ENCODE data around the gene NR6A1. TPM values are rescaled to one million over a fixed set of nuclear protein-coding genes. Genes with fewer than 3 reads are reported as not detected.

The NR6A1 gene
- total RNA-seq, 1 donor from 2014 or later: 4.0 TPM

GRCh38 chr9:124478354-124478753, 292.8 kb downstream of the NR6A1 start:
- ATAC-seq: no peak
- no peak overlapping the region for H3K27ac ChIP-seq
- no peak overlapping the region for H3K4me3 ChIP-seq
- H3K36me3 ChIP-seq: no peaks in the 10 kb centered on the region
- no peak for DNase-seq
- intact Hi-C loops (cut with DNase I): no loop called here
- H3K4me1 ChIP-seq: no peaks in the 10 kb centered on the region
- H3K9me3 ChIP-seq: no peaks in the 10 kb centered on the region
- TF ChIP-seq CTCF (IDR thresholded peaks at IDR 0.05): no peak
- peaks cover 44% of the 10 kb centered on the region for H3K27me3 ChIP-seq

- Histone ChIP-seq H3K27ac (no peak overlapping the region), H3K9me3 (no peaks in the 10 kb centered on the region), H3K4me1 (no peaks in the 10 kb centered on the region), H3K36me3 (no peaks in the 10 kb centered on the region), H3K27me3 (peaks cover 44% of the 10 kb centered on the region), H3K4me3 (no peak overlapping the region)
- DNase-seq (no peak), ATAC-seq (no peak)
- TF ChIP-seq CTCF (IDR thresholded peaks at IDR 0.05): no peak
- intact Hi-C loops (cut with DNase I): no loop called here
Measured at GRCh38 chr9:124477648-124478285, 293.3 kb downstream of the NR6A1 start.

- TF ChIP-seq CTCF (IDR thresholded peaks at IDR 0.05): no peak
- H3K36me3 ChIP-seq: no peaks in the 10 kb centered on the region
- no peaks in the 10 kb centered on the region for H3K4me1 ChIP-seq
- peaks cover 44% of the 10 kb centered on the region for H3K27me3 ChIP-seq
- H3K27ac ChIP-seq: no peak overlapping the region
- DNase-seq (no peak), ATAC-seq (no peak)
- no peaks in the 10 kb centered on the region for H3K9me3 ChIP-seq
- no peak overlapping the region for H3K4me3 ChIP-seq
- intact Hi-C loops (cut with DNase I): no loop called here
Measured at GRCh38 chr9:124477211-124477647, 293.9 kb downstream of the NR6A1 start.

- no peak overlapping the region for H3K27ac ChIP-seq
- peaks cover 44% of the 10 kb centered on the region for H3K27me3 ChIP-seq
- DNase-seq (no peak), ATAC-seq (no peak)
- H3K4me3 ChIP-seq: no peak overlapping the region
- intact Hi-C loops (cut with DNase I): no loop called here
- no peak for TF ChIP-seq CTCF (IDR thresholded peaks at IDR 0.05)
- H3K4me1 ChIP-seq: no peaks in the 10 kb centered on the region
- H3K9me3 ChIP-seq: no peaks in the 10 kb centered on the region
- H3K36me3 ChIP-seq: no peaks in the 10 kb centered on the region
Measured at GRCh38 chr9:124475868-124476690, 295.0 kb downstream of the NR6A1 start.

GRCh38 chr9:124475158-124475867, 295.8 kb downstream of the NR6A1 start:
- no peak for DNase-seq
- intact Hi-C loops (cut with DNase I): no loop called here
- no peaks in the 10 kb centered on the region for H3K36me3 ChIP-seq
- peaks cover 44% of the 10 kb centered on the region for H3K27me3 ChIP-seq
- no peak for TF ChIP-seq CTCF (IDR thresholded peaks at IDR 0.05)
- ATAC-seq: no peak
- H3K4me3 ChIP-seq: no peak overlapping the region
- H3K9me3 ChIP-seq: no peaks in the 10 kb centered on the region
- H3K27ac ChIP-seq: no peak overlapping the region
- H3K4me1 ChIP-seq: no peaks in the 10 kb centered on the region

Measured in upper lobe of right lung (tissue), 1 donor.